K562 (cell line): ENCODE data around the gene SRSF9. TPM values are rescaled to one million over a fixed set of nuclear protein-coding genes. Genes with fewer than 3 reads are reported as not detected.

Experiments used
- CCAR2 ChIP-seq: fragments of 200-400 bp; formaldehyde crosslinking; IDR thresholded peaks from 2 replicates; pipeline ENCODE4 v1.6.1; 2017; ENCODE audit warnings: mild to moderate bottlenecking, low read depth, low read length
- ESRRB ChIP-seq: fragments of 250-450 bp; sonication (Bioruptor Pico); IDR thresholded peaks from 2 replicates; pipeline ENCODE4 v1.5.0; 2020; ENCODE audit warnings: mild to moderate bottlenecking, moderate library complexity, borderline replicate concordance
- FOS ChIP-seq: IDR thresholded peaks from 3 replicates; pipeline ENCODE4 v1.6.1; 2011; ENCODE audit not compliant: insufficient read length; ENCODE audit errors: extremely low read depth
- LARP7 ChIP-seq: fragments of 450-650 bp; IDR thresholded peaks from 2 replicates; pipeline ENCODE4 v1.6.1; 2016
- POU5F1 ChIP-seq: fragments of 150-350 bp; IDR thresholded peaks from 2 replicates; pipeline ENCODE4 v1.6.1; 2014; ENCODE audit warnings: borderline replicate concordance, low read length, low read depth, mild to moderate bottlenecking; ENCODE audit not compliant: partially characterized antibody
- SREBF1 ChIP-seq: fragments of 150-350 bp; IDR thresholded peaks from 2 replicates; pipeline ENCODE4 v1.6.1; 2014; ENCODE audit warnings: antibody characterized with exemption, low read depth, low read length, borderline replicate concordance
- TCF7 ChIP-seq: sonication (generic); IDR thresholded peaks from 2 replicates; pipeline ENCODE4 v1.6.1; 2016; ENCODE audit warnings: antibody characterized with exemption, borderline replicate concordance
- U2AF2 ChIP-seq: fragments of 200-400 bp; formaldehyde crosslinking; optimal IDR thresholded peaks from 2 replicates; pipeline ENCODE3; 2017; ENCODE audit warnings: low read depth, mild to moderate bottlenecking, low read length
- ZNF133 ChIP-seq: fragments of 250-450 bp; sonication (Bioruptor Pico); IDR thresholded peaks from 2 replicates; pipeline ENCODE4 v1.4.0; 2020; ENCODE audit warnings: mild to moderate bottlenecking
- ZNF134 ChIP-seq: fragments of 250-450 bp; sonication (Bioruptor Pico); conservative IDR thresholded peaks from 2 replicates; pipeline ENCODE4 v1.4.0; 2020
- ZNF23 ChIP-seq: fragments of 250-450 bp; sonication (Bioruptor Pico); IDR thresholded peaks from 2 replicates; pipeline ENCODE4 v1.4.0; 2020; ENCODE audit warnings: mild to moderate bottlenecking
- ZNF316 ChIP-seq: fragments of 450-650 bp; IDR thresholded peaks from 2 replicates; pipeline ENCODE4 v1.6.1; 2016
- ZNF551 ChIP-seq: fragments of 250-450 bp; sonication (Bioruptor Pico); IDR thresholded peaks from 2 replicates; pipeline ENCODE4 v1.5.0; 2021; ENCODE audit warnings: mild to moderate bottlenecking, moderate library complexity
- polyA plus RNA-seq, 8 experiments: library from polyadenylated mRNA; depleted of rRNA in 4 of 8; stranded (reverse) in 5 of 8; unstranded in 3 of 8; fragments of >200 nt; fragmentation: Nextera tagmentation in 2 of 8; fragmentation: Illumina TruSeq in 1 of 8; extraction: Ambion mirVana in 2 of 8; extraction: Trizol in 1 of 8; gene quantifications; 2 replicates each; pipeline versions ENCODE4 v1.2.1 to v1.2.3, GENCODE V29; 2011 to 2014; ENCODE audit warnings: inconsistent platforms in 1 of 8, missing spikeins in 1 of 8
- total RNA-seq, 7 experiments: library from RNA; depleted of rRNA in 6 of 7; stranded (reverse); fragments of >200 nt in 6 of 7; fragmentation: Illumina TruSeq in 2 of 7; extraction: Trizol in 2 of 7; gene quantifications; 2 replicates each; pipeline versions ENCODE4 v1.2.1 to v1.2.3, GENCODE V29; 2011 to 2021; ENCODE audit warnings: low replicate concordance in 1 of 7
- TF ChIP-seq, protein P1 (sequence below): fragments of 200-600 bp; sonication (generic); IDR thresholded peaks from one replicate; pipeline ENCODE4 v1.6.1; 2012; ENCODE audit warnings: mild to moderate bottlenecking, low read depth, low read length, inconsistent platforms
- TF ChIP-seq, protein P2 (sequence below): fragments of 450-650 bp; IDR thresholded peaks from 2 replicates; pipeline ENCODE4 v1.6.1; 2017; ENCODE audit warnings: antibody characterized with exemption

SRSF9 gene
- total and polyA plus RNA-seq, 9 of the 15 experiments (the other 6 are each of a cell fraction or from before 2014, with no cell fraction given): 40.3 to 291 (median 230) TPM

DNA sequence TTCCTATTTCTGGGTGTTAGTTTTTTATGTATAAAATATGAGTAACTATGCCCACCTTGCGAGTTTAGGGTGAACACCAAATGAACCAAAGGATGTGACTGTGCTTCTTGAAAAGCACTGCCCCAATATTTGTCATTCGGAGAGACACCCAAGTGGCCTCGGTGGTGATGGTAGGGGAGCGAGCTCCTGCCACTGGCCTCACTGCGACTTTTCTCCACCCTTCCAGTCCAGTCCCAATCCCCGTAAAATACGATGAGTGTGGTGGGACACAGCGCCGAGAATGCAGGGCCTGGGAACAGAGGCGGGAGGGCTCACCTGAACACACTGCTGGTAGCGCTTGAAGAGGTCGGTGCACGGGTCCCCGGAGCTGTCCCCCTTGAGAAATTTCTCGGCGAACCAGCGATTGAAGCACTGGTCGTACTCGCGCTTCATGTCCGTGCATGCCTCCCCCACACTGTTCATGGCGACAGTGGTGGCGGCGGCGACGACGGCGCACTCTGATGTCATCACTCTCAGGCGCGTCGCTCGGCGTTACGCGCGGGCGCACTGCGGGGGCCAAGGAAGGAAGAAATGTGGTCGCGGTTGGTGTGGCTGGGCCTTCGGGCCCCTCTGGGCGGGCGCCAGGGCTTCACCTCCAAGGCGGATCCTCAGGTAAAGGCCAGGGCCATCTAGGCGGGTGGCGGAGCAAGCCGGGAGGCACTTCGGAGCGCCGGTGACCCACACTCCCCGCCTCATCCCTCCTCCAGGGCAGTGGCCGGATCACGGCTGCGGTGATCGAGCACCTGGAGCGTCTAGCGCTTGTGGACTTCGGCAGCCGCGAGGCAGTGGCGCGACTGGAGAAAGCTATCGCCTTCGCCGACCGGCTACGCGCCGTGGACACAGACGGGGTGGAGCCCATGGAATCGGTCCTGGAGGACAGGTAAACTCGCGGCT is 23.4 kb downstream of the SRSF9 start, which contains the start of the genes GATC and TRIAP1 (continued):
- TF ChIP-seq, protein P1, sequence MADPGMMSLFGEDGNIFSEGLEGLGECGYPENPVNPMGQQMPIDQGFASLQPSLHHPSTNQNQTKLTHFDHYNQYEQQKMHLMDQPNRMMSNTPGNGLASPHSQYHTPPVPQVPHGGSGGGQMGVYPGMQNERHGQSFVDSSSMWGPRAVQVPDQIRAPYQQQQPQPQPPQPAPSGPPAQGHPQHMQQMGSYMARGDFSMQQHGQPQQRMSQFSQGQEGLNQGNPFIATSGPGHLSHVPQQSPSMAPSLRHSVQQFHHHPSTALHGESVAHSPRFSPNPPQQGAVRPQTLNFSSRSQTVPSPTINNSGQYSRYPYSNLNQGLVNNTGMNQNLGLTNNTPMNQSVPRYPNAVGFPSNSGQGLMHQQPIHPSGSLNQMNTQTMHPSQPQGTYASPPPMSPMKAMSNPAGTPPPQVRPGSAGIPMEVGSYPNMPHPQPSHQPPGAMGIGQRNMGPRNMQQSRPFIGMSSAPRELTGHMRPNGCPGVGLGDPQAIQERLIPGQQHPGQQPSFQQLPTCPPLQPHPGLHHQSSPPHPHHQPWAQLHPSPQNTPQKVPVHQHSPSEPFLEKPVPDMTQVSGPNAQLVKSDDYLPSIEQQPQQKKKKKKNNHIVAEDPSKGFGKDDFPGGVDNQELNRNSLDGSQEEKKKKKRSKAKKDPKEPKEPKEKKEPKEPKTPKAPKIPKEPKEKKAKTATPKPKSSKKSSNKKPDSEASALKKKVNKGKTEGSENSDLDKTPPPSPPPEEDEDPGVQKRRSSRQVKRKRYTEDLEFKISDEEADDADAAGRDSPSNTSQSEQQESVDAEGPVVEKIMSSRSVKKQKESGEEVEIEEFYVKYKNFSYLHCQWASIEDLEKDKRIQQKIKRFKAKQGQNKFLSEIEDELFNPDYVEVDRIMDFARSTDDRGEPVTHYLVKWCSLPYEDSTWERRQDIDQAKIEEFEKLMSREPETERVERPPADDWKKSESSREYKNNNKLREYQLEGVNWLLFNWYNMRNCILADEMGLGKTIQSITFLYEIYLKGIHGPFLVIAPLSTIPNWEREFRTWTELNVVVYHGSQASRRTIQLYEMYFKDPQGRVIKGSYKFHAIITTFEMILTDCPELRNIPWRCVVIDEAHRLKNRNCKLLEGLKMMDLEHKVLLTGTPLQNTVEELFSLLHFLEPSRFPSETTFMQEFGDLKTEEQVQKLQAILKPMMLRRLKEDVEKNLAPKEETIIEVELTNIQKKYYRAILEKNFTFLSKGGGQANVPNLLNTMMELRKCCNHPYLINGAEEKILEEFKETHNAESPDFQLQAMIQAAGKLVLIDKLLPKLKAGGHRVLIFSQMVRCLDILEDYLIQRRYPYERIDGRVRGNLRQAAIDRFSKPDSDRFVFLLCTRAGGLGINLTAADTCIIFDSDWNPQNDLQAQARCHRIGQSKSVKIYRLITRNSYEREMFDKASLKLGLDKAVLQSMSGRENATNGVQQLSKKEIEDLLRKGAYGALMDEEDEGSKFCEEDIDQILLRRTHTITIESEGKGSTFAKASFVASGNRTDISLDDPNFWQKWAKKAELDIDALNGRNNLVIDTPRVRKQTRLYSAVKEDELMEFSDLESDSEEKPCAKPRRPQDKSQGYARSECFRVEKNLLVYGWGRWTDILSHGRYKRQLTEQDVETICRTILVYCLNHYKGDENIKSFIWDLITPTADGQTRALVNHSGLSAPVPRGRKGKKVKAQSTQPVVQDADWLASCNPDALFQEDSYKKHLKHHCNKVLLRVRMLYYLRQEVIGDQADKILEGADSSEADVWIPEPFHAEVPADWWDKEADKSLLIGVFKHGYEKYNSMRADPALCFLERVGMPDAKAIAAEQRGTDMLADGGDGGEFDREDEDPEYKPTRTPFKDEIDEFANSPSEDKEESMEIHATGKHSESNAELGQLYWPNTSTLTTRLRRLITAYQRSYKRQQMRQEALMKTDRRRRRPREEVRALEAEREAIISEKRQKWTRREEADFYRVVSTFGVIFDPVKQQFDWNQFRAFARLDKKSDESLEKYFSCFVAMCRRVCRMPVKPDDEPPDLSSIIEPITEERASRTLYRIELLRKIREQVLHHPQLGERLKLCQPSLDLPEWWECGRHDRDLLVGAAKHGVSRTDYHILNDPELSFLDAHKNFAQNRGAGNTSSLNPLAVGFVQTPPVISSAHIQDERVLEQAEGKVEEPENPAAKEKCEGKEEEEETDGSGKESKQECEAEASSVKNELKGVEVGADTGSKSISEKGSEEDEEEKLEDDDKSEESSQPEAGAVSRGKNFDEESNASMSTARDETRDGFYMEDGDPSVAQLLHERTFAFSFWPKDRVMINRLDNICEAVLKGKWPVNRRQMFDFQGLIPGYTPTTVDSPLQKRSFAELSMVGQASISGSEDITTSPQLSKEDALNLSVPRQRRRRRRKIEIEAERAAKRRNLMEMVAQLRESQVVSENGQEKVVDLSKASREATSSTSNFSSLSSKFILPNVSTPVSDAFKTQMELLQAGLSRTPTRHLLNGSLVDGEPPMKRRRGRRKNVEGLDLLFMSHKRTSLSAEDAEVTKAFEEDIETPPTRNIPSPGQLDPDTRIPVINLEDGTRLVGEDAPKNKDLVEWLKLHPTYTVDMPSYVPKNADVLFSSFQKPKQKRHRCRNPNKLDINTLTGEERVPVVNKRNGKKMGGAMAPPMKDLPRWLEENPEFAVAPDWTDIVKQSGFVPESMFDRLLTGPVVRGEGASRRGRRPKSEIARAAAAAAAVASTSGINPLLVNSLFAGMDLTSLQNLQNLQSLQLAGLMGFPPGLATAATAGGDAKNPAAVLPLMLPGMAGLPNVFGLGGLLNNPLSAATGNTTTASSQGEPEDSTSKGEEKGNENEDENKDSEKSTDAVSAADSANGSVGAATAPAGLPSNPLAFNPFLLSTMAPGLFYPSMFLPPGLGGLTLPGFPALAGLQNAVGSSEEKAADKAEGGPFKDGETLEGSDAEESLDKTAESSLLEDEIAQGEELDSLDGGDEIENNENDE: no peak
- TF ChIP-seq ZNF316: peak; percentile 7; the same call in 1 of the 2 replicates
- TF ChIP-seq ZNF134 (CRISPR knock-in tag): no peak
- TF ChIP-seq ESRRB (CRISPR knock-in tag): no peak
- TF ChIP-seq TCF7: no peak
- TF ChIP-seq FOS: no peak
- TF ChIP-seq POU5F1: no peak
- TF ChIP-seq LARP7: no peak; the same call in 1 of the 2 replicates
- TF ChIP-seq, protein P2, sequence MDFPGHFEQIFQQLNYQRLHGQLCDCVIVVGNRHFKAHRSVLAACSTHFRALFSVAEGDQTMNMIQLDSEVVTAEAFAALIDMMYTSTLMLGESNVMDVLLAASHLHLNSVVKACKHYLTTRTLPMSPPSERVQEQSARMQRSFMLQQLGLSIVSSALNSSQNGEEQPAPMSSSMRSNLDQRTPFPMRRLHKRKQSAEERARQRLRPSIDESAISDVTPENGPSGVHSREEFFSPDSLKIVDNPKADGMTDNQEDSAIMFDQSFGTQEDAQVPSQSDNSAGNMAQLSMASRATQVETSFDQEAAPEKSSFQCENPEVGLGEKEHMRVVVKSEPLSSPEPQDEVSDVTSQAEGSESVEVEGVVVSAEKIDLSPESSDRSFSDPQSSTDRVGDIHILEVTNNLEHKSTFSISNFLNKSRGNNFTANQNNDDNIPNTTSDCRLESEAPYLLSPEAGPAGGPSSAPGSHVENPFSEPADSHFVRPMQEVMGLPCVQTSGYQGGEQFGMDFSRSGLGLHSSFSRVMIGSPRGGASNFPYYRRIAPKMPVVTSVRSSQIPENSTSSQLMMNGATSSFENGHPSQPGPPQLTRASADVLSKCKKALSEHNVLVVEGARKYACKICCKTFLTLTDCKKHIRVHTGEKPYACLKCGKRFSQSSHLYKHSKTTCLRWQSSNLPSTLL: no peak
- TF ChIP-seq U2AF2: no peak
- no peak for TF ChIP-seq SREBF1
- no peak for TF ChIP-seq ZNF23
- no peak for TF ChIP-seq ZNF133 (CRISPR knock-in tag)
- TF ChIP-seq CCAR2: no peak
- no peak for TF ChIP-seq ZNF551
